HEK293T (cell line): ENCODE data around the gene NLRP1.

Experiments used
- CTCF ChIA-PET: fragments of 350-600 bp; formaldehyde crosslinking; extraction: SDS; loops from one replicate; lab custom pipeline; 2021; ENCODE audit warnings: antibody characterized with exemption, inconsistent platforms; lab: Yijun Ruan, JAX
- POLR2A ChIA-PET: fragments of 350-600 bp; formaldehyde crosslinking; extraction: SDS; loops from one replicate; lab custom pipeline; 2020; ENCODE audit warnings: antibody characterized with exemption, inconsistent platforms; lab: Yijun Ruan, JAX
- DNase-seq: peaks from one replicate; pipeline ENCODE4 v3.0.0; 2012; ENCODE audit warnings: mixed read lengths; ENCODE audit errors: extremely low spot score
- ARNT ChIP-seq: fragments of 450-650 bp; IDR thresholded peaks from 2 replicates; pipeline ENCODE4 v1.6.1; 2017; ENCODE audit warnings: mild to moderate bottlenecking
- BHLHE40 ChIP-seq: fragments of 450-650 bp; IDR thresholded peaks from 2 replicates; pipeline ENCODE4 v1.6.1; 2016; ENCODE audit warnings: mild to moderate bottlenecking, moderate library complexity, borderline replicate concordance
- CTBP1 ChIP-seq: fragments of 450-650 bp; IDR thresholded peaks from 2 replicates; pipeline ENCODE4 v1.6.1; 2016; ENCODE audit warnings: borderline replicate concordance
- ELF4 ChIP-seq: fragments of 450-650 bp; IDR thresholded peaks from 2 replicates; pipeline ENCODE4 v1.6.1; 2017; ENCODE audit warnings: antibody characterized with exemption
- FOXA1 ChIP-seq: fragments of 450-650 bp; IDR thresholded peaks from 2 replicates; pipeline ENCODE4 v1.6.1; 2016; ENCODE audit warnings: mild to moderate bottlenecking
- FOXK2 ChIP-seq: fragments of 450-650 bp; IDR thresholded peaks from 2 replicates; pipeline ENCODE4 v1.6.1; 2016; ENCODE audit warnings: mild to moderate bottlenecking
- FOXM1 ChIP-seq: fragments of 450-650 bp; IDR thresholded peaks from 2 replicates; pipeline ENCODE4 v1.6.1; 2017; ENCODE audit warnings: mild to moderate bottlenecking, borderline replicate concordance
- HDGF ChIP-seq: fragments of 450-650 bp; IDR thresholded peaks from 2 replicates; pipeline ENCODE4 v1.6.1; 2017; ENCODE audit warnings: antibody characterized with exemption, borderline replicate concordance
- L3MBTL2 ChIP-seq: fragments of 450-650 bp; conservative IDR thresholded peaks from 2 replicates; pipeline ENCODE4 v1.6.1; 2016; ENCODE audit warnings: mild to moderate bottlenecking
- LEF1 ChIP-seq: fragments of 450-650 bp; IDR thresholded peaks from 2 replicates; pipeline ENCODE4 v1.6.1; 2017; ENCODE audit warnings: mild to moderate bottlenecking, borderline replicate concordance
- NFRKB ChIP-seq: fragments of 450-650 bp; IDR thresholded peaks from 2 replicates; pipeline ENCODE4 v1.6.1; 2016; ENCODE audit warnings: mild to moderate bottlenecking, moderate library complexity
- SP1 ChIP-seq: fragments of 450-650 bp; IDR thresholded peaks from 2 replicates; pipeline ENCODE4 v1.6.1; 2017
- SUZ12 ChIP-seq: fragments of 450-650 bp; IDR thresholded peaks from 2 replicates; pipeline ENCODE4 v1.6.1; 2016; ENCODE audit warnings: mild to moderate bottlenecking
- TARDBP ChIP-seq: fragments of 450-650 bp; IDR thresholded peaks from 2 replicates; pipeline ENCODE4 v1.6.1; 2016
- ZNF384 ChIP-seq: fragments of 450-650 bp; IDR thresholded peaks from 2 replicates; pipeline ENCODE4 v1.6.1; 2016
- TF ChIP-seq, protein P1 (sequence below): fragments of 450-650 bp; IDR thresholded peaks from 2 replicates; pipeline ENCODE4 v1.6.1; 2016

The NLRP1 gene

DNA sequence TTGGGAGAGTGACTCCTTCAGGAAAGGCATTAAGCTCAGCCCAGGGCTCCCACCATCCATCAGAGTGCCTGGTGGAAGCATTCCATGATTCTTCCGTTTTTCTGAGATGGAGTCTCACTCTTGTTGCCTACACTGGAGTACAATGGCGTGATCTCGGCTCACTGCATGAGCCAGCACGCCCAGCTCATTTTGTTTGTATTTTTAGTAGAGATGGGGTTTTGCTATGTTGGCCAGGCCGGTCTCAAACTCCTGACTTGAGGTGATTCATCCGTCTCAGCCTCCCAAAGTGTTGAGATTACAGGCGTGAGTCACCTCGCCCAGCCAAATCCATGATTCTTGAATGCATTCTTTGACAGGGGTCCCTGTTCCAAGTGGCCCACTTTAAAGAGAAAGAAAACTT, 74.8 kb downstream of the NLRP1 start:
- ChIA-PET CTCF (no interaction called here), POLR2A (no interaction called here)
- TF ChIP-seq HDGF (no peak), ELF4 (no peak), FOXM1 (no peak), CTBP1 (no peak), L3MBTL2 (no peak), SP1 (no peak), TARDBP (no peak), SUZ12 (no peak), FOXA1 (no peak), ZNF384 (no peak)
- TF ChIP-seq, protein P1, sequence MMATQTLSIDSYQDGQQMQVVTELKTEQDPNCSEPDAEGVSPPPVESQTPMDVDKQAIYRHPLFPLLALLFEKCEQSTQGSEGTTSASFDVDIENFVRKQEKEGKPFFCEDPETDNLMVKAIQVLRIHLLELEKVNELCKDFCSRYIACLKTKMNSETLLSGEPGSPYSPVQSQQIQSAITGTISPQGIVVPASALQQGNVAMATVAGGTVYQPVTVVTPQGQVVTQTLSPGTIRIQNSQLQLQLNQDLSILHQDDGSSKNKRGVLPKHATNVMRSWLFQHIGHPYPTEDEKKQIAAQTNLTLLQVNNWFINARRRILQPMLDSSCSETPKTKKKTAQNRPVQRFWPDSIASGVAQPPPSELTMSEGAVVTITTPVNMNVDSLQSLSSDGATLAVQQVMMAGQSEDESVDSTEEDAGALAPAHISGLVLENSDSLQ: no peak
- no peak for DNase-seq

DNA sequence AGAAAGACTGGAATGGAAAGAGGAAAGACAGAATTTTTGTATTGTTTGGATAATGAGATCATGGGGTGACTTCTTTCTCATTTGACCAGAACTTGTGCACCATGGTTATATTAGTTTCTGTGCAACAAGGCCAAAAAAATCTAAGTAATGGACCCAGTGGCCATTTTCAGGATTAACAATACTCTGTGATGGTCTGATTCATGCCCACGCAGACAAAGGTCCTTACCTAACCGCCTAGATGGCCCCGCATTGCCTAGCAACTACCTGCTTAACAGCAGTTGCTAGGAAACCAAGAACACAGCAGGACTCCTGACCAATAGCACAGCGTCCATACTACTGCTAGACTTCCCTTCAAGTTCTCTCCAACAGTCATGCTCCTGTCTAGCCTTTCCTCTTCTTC, 75.5 kb downstream of the NLRP1 start:
- TF ChIP-seq ZNF384: no peak
- CTCF ChIA-PET: no interaction called here
- POLR2A ChIA-PET: no interaction called here
- no peak for DNase-seq

DNA sequence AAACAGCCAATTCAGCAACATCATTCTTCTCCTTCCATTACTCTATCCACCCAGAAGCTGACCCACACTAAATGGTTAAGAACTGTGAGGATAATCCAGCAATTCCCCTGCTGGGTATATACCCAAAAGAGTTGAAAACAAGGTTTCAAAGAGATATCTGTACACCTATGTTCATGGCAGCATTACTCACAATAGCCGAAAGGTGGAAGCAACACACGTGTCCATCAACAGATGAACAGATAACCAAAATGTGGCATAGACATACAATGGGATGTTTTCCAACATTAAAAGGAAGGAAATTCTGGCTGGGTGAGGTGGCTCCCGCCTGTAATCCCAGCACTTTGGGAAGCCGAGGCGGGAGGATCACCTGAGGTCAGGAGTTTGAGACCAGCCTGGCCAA, 78.0 kb downstream of the NLRP1 start:
- TF ChIP-seq, protein P1: no peak
- TF ChIP-seq CTBP1 (no peak), HDGF (no peak), SP1 (no peak), ZNF384 (no peak), BHLHE40 (no peak), SUZ12 (no peak), FOXM1 (no peak), ARNT (no peak), TARDBP (no peak), NFRKB (no peak), ELF4 (no peak)
- DNase-seq: no peak
- ChIA-PET CTCF (no interaction called here), POLR2A (no interaction called here)

DNA sequence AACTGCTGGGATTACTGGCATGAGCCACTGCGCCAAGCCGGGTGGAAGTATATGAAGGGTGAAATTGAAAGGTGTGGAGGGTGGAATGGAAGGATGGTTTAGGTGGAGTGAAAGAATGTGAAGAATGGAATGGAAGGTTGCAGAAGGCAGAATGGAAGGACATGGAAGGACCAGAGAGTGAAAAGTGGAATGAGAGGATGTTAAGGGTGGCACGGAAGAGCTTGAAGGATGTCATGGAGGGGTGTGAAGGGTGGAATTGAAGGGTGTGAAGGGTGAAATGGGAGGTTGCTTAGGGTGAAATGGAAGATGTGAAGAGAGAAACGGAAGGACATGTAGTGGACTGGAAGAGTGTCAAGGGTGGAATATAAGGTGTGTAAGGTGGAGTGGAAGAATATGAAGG, 81.8 kb downstream of the NLRP1 start:
- ChIA-PET POLR2A (interaction anchor here (5.2 kb wide), 1 partner anchor 15 kb away, joined by 44 read pairs; the partner anchor contains the start of genes DERL2 and MIS12), CTCF (no interaction called here)
- DNase-seq: no peak
- TF ChIP-seq FOXK2 (no peak), TARDBP (no peak), HDGF (no peak), FOXA1 (no peak), SP1 (no peak), SUZ12 (no peak), LEF1 (no peak), ELF4 (no peak), L3MBTL2 (no peak), FOXM1 (no peak), CTBP1 (no peak), BHLHE40 (no peak), ZNF384 (no peak), ARNT (no peak), NFRKB (no peak)
- TF ChIP-seq, protein P1: no peak

DNA sequence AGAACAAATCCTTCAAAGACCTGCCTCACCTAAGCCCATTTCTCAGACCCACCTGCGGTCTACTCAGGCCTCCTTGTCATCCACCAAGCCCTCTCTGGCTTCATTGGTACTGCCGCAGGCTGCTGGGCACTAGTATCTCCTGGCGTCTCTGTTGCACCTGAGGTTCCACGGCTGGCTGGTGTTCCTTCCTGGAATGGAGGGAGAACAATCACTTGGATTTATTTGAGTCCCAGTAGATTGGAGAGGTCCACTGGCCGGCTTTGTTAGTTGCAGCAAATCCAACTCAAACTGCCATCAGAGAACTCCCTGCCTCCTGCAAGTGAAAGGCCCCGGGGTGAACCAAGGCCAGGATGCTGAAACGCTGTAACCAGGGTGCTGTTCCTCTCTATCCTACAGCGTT, 82.6 kb downstream of the NLRP1 start:
- TF ChIP-seq SP1 (no peak), NFRKB (no peak), ARNT (no peak), CTBP1 (no peak), SUZ12 (no peak), BHLHE40 (no peak), ELF4 (no peak), L3MBTL2 (no peak), ZNF384 (no peak), FOXM1 (no peak), HDGF (no peak), LEF1 (no peak)
- TF ChIP-seq, protein P1: no peak
- POLR2A ChIA-PET: interaction anchor here (0.9 to 5.2 kb wide), 2 partner anchors 15 to 22 kb away, joined by 4 to 44 read pairs; partner anchors contain the start of genes DERL2 and MIS12
- DNase-seq: no peak
- CTCF ChIA-PET: no interaction called here

DNA sequence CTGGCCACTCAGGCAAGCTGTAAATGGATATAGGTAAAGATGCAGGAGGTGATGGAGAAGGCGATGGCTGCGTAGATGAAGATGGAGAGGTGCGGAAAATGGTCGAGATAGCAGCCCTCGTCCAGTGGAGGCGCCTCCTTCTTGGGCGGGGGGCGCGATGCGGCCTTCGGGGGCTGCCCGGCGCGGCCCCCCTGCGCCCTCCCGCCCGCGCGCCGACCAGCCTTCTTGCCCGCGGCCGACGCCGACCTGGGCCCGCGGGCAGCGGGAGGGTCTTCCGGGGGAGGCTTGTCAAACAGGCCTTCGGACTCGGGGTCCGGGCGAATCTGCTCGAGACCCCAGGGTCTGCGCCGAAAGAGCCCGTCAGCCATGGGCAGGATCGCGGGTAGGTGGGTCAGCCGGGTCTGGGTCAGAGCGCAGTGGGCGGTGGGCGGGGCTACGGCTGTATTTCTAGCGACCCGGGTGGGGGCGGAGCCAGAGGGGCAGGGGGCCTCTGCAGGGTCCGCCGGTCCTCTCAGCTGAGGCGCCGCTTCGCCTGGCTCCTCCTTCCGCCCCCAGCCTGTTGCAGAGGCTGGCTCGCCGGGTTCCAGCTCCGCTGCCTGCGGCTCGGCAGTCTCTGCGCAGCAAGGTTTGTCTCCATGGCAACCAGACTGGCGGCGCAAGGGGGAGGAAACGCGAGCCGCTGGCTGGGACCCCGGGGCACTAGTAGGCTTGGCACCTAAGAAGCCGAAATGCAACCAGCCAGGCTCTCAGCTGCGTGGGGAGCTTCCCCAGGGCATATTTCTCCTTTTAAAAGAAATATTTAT, 83.5 kb downstream of the NLRP1 start:
- CTCF ChIA-PET: no interaction called here
- TF ChIP-seq, protein P1: no peak
- POLR2A ChIA-PET: interaction anchor here (0.8 to 5.2 kb wide), 9 partner anchors 12 to 62 kb away, joined by 3 to 44 read pairs (median 4); partner anchors contain the start of genes C1QBP, DERL2, DHX33 and MIS12
- peak; percentile 97 for DNase-seq
